ENCODE results near the gene KMT2B.

- TF ChIP-seq, protein P1, sequence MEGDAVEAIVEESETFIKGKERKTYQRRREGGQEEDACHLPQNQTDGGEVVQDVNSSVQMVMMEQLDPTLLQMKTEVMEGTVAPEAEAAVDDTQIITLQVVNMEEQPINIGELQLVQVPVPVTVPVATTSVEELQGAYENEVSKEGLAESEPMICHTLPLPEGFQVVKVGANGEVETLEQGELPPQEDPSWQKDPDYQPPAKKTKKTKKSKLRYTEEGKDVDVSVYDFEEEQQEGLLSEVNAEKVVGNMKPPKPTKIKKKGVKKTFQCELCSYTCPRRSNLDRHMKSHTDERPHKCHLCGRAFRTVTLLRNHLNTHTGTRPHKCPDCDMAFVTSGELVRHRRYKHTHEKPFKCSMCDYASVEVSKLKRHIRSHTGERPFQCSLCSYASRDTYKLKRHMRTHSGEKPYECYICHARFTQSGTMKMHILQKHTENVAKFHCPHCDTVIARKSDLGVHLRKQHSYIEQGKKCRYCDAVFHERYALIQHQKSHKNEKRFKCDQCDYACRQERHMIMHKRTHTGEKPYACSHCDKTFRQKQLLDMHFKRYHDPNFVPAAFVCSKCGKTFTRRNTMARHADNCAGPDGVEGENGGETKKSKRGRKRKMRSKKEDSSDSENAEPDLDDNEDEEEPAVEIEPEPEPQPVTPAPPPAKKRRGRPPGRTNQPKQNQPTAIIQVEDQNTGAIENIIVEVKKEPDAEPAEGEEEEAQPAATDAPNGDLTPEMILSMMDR (IDR thresholded peaks at IDR 0.05): no peak
- no peak for TF ChIP-seq POLR2AphosphoS5 (IDR thresholded peaks at IDR 0.05)
Observed at GRCh38 chr19:35721374-35721773, 3.6 kb downstream of the KMT2B start.
